T-helper 2 cell treated with Interferon-gamma antibody and Interleukin-4, amounts not matched to agents 5 μg/mL and 100 μg/mL, for 36 hours (primary cell): ENCODE data around the gene IMPDH1.
"Not testable (repeated sequence)": the region's sequence is repeated elsewhere in the genome, so short reads cannot be mapped to it uniquely, and the experiment has no call there.

ENCODE experiments used
- DNase-seq: peaks from one replicate; pipeline ENCODE4 v3.0.0; 2021; ENCODE audit warnings: low spot score
- H3K27ac Mint-ChIP-seq: one replicate; pipeline ENCODE4 v1.8.0; 2021; ENCODE audit warnings: mild to moderate bottlenecking, mixed read lengths
- H3K27me3 Mint-ChIP-seq: one replicate; pipeline ENCODE4 v1.8.0; 2021; ENCODE audit warnings: low read depth, mixed read lengths
- H3K36me3 Mint-ChIP-seq: one replicate; pipeline ENCODE4 v1.8.0; 2021; ENCODE audit warnings: low read depth, mixed read lengths
- H3K4me1 Mint-ChIP-seq: one replicate; pipeline ENCODE4 v1.8.0; 2021; ENCODE audit warnings: low read depth, mixed read lengths
- H3K4me3 Mint-ChIP-seq: one replicate; pipeline ENCODE4 v1.8.0; 2022; ENCODE audit warnings: mild to moderate bottlenecking, moderate library complexity, mixed read lengths
- H3K9me3 Mint-ChIP-seq: one replicate; pipeline ENCODE4 v1.8.0; 2021; ENCODE audit warnings: mixed read lengths

IMPDH1 gene

GRCh38 chr7:128409596-128410450, at the start of gene IMPDH1:
IMPDH1 (minus strand) TSS chr7:128409982; CDS start chr7:128409901, 81 bp downstream.
- peaks cover 22% of the 10 kb centered on the region for H3K27me3 Mint-ChIP-seq
- H3K36me3 Mint-ChIP-seq = no peaks in the 10 kb centered on the region
- DNase-seq = peak; percentile 86
- H3K4me1 Mint-ChIP-seq = peaks cover 27% of the 10 kb centered on the region
- peak within 1 kb of the TSS; percentile 87 for H3K27ac Mint-ChIP-seq
- H3K4me3 Mint-ChIP-seq = peak within 1 kb of the TSS; percentile 92
- H3K9me3 Mint-ChIP-seq = no peaks in the 10 kb centered on the region

GRCh38 chr7:128459394-128459878, 49.7 kb upstream of the IMPDH1 start:
- Mint-ChIP-seq H3K27ac (peak overlapping the region; percentile 91), H3K9me3 (no peaks in the 10 kb centered on the region), H3K36me3 (peaks cover 33% of the 10 kb centered on the region), H3K27me3 (no peaks in the 10 kb centered on the region), H3K4me1 (peaks cover 30% of the 10 kb centered on the region), H3K4me3 (peak overlapping the region; percentile 97)
- peak; percentile 64 for DNase-seq

DNA sequence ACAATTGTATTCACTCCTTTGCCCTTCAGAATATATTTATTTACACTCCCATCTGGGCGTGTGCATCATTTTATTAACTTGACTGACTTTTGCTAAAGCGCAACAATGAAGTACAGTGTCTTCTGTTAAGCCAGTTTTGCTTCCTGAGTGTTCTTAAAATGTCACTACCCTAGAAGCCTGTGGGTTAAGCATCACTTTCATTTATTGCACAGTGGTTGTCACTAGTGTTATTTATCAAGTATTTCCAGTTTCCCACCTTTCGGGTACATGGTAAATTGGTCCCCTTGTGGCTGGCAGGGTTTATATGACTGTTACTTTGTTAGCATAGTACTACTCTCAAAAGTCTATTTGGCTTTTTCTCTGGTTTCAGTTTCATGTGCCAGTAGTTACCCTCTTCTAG, 49.2 kb upstream of the IMPDH1 start:
- peaks cover 35% of the 10 kb centered on the region for H3K4me1 Mint-ChIP-seq
- H3K4me3 Mint-ChIP-seq = peak overlapping the region; percentile 97
- peak; percentile 67 for DNase-seq

DNA sequence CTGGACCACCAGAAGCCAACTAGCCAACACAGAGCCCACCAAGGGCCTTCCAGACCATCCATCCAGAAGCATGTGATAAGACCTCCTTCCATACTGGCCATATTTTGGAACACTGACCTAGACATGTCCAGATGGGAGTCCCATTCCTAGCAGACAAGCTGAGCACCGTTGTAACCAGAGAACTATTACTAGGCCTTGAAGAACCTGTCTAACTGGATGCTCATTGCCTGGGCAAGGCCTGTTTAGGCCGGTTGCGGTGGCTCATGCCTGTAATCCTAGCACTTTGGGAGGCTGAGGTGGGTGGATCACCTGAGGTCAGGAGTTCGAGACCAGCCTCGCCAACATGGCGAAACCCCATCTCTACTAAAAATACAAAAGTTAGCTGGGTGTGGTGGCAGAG, 47.6 kb upstream of the IMPDH1 start:
- DNase-seq, H3K9me3 Mint-ChIP-seq, H3K27me3 Mint-ChIP-seq: not testable (repeated sequence)
- Mint-ChIP-seq H3K36me3 (peaks cover 24% of the 10 kb centered on the region), H3K4me1 (peaks cover 43% of the 10 kb centered on the region), H3K4me3 (peak overlapping the region; percentile 97), H3K27ac (peak overlapping the region; percentile 97)

More for the DNA sequence above, 49.2 kb upstream of the IMPDH1 start:
- no peaks in the 10 kb centered on the region for H3K9me3 Mint-ChIP-seq
- H3K27ac Mint-ChIP-seq = peak overlapping the region; percentile 91
- H3K27me3 Mint-ChIP-seq = no peaks in the 10 kb centered on the region
- peaks cover 31% of the 10 kb centered on the region for H3K36me3 Mint-ChIP-seq

GRCh38 chr7:128456255-128456725, 46.5 kb upstream of the IMPDH1 start:
- peak overlapping the region; percentile 97 for H3K27ac Mint-ChIP-seq
- H3K4me3 Mint-ChIP-seq = peak overlapping the region; percentile 97
- peaks cover 49% of the 10 kb centered on the region for H3K4me1 Mint-ChIP-seq
- no peaks in the 10 kb centered on the region for H3K9me3 Mint-ChIP-seq
- peaks cover 24% of the 10 kb centered on the region for H3K36me3 Mint-ChIP-seq
- no peak for DNase-seq
- no peaks in the 10 kb centered on the region for H3K27me3 Mint-ChIP-seq

DNA sequence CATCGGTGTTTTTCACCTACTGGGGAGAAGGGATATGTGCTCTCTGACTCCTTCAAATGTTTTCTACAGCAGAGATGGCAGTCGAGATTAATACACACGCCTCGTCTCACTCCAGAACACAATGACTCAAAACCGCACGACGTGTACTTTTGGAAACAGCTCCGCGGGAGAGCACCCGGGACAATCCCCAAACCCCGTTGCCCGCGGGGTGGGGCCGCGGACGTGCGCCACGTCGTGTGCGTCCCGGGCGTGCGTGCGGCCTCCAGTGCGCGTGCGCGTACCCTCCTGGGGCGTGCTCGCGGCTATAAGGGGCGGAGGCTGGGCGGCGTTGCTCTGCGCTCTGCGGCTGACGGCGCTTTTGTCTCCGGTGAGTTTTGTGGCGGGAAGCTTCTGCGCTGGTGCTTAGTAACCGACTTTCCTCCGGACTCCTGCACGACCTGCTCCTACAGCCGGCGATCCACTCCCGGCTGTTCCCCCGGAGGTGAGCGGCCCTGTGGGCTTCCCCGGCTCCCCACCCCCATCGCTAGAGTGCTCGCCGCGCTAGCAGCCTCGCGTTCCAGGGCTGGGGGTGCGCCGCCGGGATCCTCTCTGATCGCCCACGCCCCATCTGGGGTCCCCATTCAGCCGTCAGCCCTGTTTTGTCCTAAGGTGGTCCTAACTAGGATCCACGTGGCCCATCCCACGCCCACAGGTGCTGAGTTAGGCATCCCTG, 45.9 kb upstream of the IMPDH1 start, which contains the start of gene HILPDA:
TSS of gene HILPDA (plus strand) at position 336 of the 712 bp plus-strand sequence. CDS start 1,391 bp downstream, outside the sequence.
- Mint-ChIP-seq H3K36me3 (peaks cover 24% of the 10 kb centered on the region), H3K4me1 (peaks cover 51% of the 10 kb centered on the region), H3K27me3 (no peaks in the 10 kb centered on the region), H3K27ac (peak within 1 kb of the TSS; percentile 97), H3K4me3 (peak within 1 kb of the TSS; percentile 97), H3K9me3 (no peaks in the 10 kb centered on the region)
- DNase-seq = peak; percentile 99

DNA sequence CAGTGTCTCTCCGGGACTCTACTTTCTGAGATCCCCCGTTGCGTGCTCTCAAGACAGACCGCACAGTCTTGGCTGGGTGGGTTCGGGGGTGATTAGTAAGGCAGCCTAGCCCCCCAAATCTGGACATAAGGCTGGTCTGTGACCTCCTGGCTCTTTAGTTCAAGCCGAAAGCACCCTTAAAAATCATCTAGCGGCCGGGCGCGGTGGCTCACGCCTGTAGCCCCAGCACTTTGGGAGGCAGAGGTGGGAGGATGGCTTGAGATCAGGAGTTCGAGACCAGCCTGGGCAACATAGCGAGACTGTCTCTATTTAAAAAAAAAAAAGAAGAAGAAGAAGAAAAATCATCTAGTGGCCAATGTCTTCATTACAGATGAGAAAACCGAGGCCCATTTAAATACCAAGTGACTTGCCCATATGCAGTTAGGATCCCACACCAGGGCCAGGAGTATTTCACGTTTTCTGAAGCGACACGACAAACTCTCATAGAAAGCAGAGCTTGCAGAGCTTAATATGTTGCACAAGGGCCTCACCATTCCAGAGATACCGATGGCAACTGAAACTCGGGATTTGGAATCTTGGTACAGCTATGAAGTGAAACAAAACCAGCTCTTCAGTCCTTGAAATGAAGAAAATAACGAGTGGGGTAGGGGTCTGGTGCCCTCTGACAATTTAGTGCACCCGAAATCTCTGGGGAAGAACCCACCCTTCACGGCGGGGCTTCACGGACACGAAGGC, 45.2 kb upstream of the IMPDH1 start:
- no peak for DNase-seq
- Mint-ChIP-seq H3K27me3 (no peaks in the 10 kb centered on the region), H3K4me3 (peak overlapping the region; percentile 97), H3K4me1 (peaks cover 56% of the 10 kb centered on the region), H3K9me3 (no peaks in the 10 kb centered on the region), H3K36me3 (peaks cover 24% of the 10 kb centered on the region), H3K27ac (peak overlapping the region; percentile 97)

DNA sequence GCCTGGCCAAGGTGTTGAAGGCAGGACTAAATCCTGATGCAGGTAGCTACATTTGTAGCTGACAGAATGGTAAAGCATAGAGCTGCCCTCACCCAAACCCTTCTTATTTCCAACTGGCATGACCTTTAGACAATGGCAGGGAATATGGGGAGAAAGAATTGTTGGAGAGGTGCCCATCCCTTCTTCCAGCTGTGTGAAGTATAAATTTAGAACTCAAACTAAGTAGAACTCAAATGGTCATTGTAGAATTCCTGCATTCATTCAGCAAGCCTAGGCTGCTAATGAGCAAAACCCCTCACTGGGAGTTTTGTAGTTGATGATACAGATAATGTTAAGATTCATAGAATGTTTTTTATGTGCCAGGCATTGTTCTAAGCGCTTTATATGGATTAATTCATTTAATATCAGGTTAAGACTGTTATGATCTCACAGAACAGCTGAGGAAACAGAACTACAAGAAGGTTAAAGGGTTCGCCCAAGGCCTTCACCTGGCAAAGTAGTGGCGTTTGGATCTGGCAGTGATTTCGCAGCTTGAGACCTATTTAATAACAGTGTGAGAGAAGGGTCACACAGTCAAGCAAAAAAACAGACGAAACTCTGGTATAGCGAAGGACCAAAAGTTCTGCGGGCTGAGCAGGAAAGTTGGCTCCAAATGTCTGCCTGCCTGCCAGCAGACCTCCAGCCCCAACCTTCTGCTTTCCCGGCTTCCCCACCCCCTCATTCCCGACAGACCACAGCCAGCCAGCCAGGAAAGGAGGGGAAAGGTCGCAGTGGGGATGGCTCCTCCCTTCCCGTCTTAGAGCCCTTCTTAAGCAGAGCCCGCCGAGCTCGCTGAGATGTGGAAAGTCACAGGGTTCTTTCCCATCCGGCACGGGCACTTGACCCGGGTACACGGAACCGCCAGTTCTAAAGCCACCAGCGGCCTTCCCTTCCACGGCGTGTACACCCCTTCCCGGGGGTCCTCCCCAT, 44.3 kb upstream of the IMPDH1 start:
- Mint-ChIP-seq H3K27ac (peak overlapping the region; percentile 46), H3K36me3 (peaks cover 17% of the 10 kb centered on the region), H3K4me1 (peaks cover 48% of the 10 kb centered on the region), H3K27me3 (no peaks in the 10 kb centered on the region), H3K9me3 (no peaks in the 10 kb centered on the region), H3K4me3 (peak overlapping the region; percentile 44)
- DNase-seq = no peak

DNA sequence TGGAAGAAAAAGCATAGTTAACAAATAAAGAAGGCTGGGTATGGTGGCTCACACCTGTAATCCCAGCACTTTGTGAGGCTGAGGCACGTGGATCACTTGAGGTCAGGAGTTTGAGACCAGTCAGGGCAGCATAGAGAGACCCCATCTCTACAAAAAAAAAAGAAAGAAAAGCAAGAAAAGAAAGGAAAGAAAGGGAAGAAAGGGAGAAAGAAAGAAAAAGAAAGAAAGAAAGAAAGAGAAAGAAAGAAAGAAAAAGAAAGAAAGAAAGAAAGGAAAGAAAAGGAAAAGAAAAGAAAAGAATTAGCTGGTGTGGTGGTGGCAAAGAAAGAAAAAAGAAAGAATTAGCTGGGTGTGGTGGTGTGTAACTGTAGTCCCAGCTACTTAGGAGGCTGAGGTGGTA, 42.8 kb upstream of the IMPDH1 start:
- peaks cover 37% of the 10 kb centered on the region for H3K4me1 Mint-ChIP-seq

GRCh38 chr7:128450913-128451312, 41.1 kb upstream of the IMPDH1 start:
- no peak overlapping the region for H3K27ac Mint-ChIP-seq
- H3K9me3 Mint-ChIP-seq = no peaks in the 10 kb centered on the region
- H3K4me3 Mint-ChIP-seq = no peak overlapping the region
- H3K36me3 Mint-ChIP-seq = no peaks in the 10 kb centered on the region
- DNase-seq = no peak
- peaks cover 32% of the 10 kb centered on the region for H3K4me1 Mint-ChIP-seq
- no peaks in the 10 kb centered on the region for H3K27me3 Mint-ChIP-seq

More for the DNA sequence above, 42.8 kb upstream of the IMPDH1 start:
- H3K27ac Mint-ChIP-seq = peak overlapping the region; percentile 50
- peak overlapping the region; percentile 9 for H3K4me3 Mint-ChIP-seq
- H3K27me3 Mint-ChIP-seq = no peaks in the 10 kb centered on the region
- DNase-seq = no peak
- peaks cover 4% of the 10 kb centered on the region for H3K36me3 Mint-ChIP-seq
- H3K9me3 Mint-ChIP-seq = no peaks in the 10 kb centered on the region

GRCh38 chr7:128450409-128450808, 40.6 kb upstream of the IMPDH1 start:
- no peaks in the 10 kb centered on the region for H3K9me3 Mint-ChIP-seq
- H3K27me3 Mint-ChIP-seq = no peaks in the 10 kb centered on the region
- no peaks in the 10 kb centered on the region for H3K36me3 Mint-ChIP-seq
- H3K4me1 Mint-ChIP-seq = peaks cover 32% of the 10 kb centered on the region
- DNase-seq = peak; percentile 39
- peak overlapping the region; percentile 9 for H3K27ac Mint-ChIP-seq
- no peak overlapping the region for H3K4me3 Mint-ChIP-seq

- no peak overlapping the region for H3K27ac Mint-ChIP-seq
Measured at GRCh38 chr7:128448751-128449302, 39.0 kb upstream of the IMPDH1 start.

More at GRCh38 chr7:128448751-128449302, 39.0 kb upstream of the IMPDH1 start:
- H3K9me3 Mint-ChIP-seq = no peaks in the 10 kb centered on the region
- no peak for DNase-seq
- no peak overlapping the region for H3K4me3 Mint-ChIP-seq
- no peaks in the 10 kb centered on the region for H3K36me3 Mint-ChIP-seq
- H3K27me3 Mint-ChIP-seq = no peaks in the 10 kb centered on the region
- H3K4me1 Mint-ChIP-seq = peaks cover 26% of the 10 kb centered on the region
